DOHH2 (cell line): Measurements from ENCODE around the gene PTAR1.
A peak's percentile ranks its signal among the peaks of the same experiment; 100 is the strongest.

Source experiments
- H3F3A ChIP-seq: fragments of 200-600 bp; sonication (generic), shearing (Covaris generic); 2 replicates; pipeline ENCODE4 v1.6.0; 2016; ENCODE audit warnings: antibody characterized with exemption, mild to moderate bottlenecking; ENCODE audit not compliant: control insufficient read depth, insufficient read depth
- H3K27ac ChIP-seq: fragments of 200-600 bp; sonication (generic); 2 replicates; pipeline ENCODE4 v1.5.1; 2014; ENCODE audit warnings: low read depth, mild to moderate bottlenecking, low read length, moderate library complexity
- H3K27me3 ChIP-seq: fragments of 200-600 bp; sonication (generic); 2 replicates; pipeline ENCODE4 v1.6.1; 2014; ENCODE audit warnings: mild to moderate bottlenecking, low read length, mixed read lengths; ENCODE audit not compliant: control insufficient read depth
- H3K36me3 ChIP-seq: fragments of 200-600 bp; sonication (generic); 2 replicates; pipeline ENCODE4 v1.6.1; 2014; ENCODE audit warnings: mild to moderate bottlenecking, low read length, moderate library complexity, mixed read lengths; ENCODE audit not compliant: control insufficient read depth
- H3K4me1 ChIP-seq: fragments of 200-600 bp; sonication (generic); 2 replicates; pipeline ENCODE4 v1.6.1; 2014; ENCODE audit warnings: mild to moderate bottlenecking, low read length, mixed read lengths; ENCODE audit not compliant: control insufficient read depth
- H3K4me2 ChIP-seq: fragments of 200-600 bp; sonication (generic); 2 replicates; pipeline ENCODE4 v1.6.0; 2014; ENCODE audit warnings: mild to moderate bottlenecking, low read length, moderate library complexity
- H3K4me3 ChIP-seq: fragments of 200-600 bp; sonication (generic); 2 replicates; pipeline ENCODE4 v1.5.1; 2014; ENCODE audit warnings: mild to moderate bottlenecking, low read length, mixed read lengths
- H3K79me2 ChIP-seq: fragments of 200-600 bp; sonication (generic); 2 replicates; pipeline ENCODE4 v1.6.1; 2014; ENCODE audit warnings: mild to moderate bottlenecking, low read length, mixed read lengths; ENCODE audit not compliant: control insufficient read depth
- H3K9me2 ChIP-seq: fragments of 200-600 bp; sonication (generic); replicated peaks from 2 replicates; pipeline ENCODE4 v1.6.1; 2014; ENCODE audit warnings: mild to moderate bottlenecking, low read length, mixed read lengths; ENCODE audit not compliant: control insufficient read depth
- H3K9me3 ChIP-seq: fragments of 200-600 bp; sonication (generic); 2 replicates; pipeline ENCODE4 v1.6.1; 2014; ENCODE audit warnings: antibody characterized with exemption, low read length, mixed read lengths; ENCODE audit not compliant: control insufficient read depth, insufficient read depth
- H4K20me1 ChIP-seq: fragments of 200-600 bp; sonication (generic); 2 replicates; pipeline ENCODE4 v1.6.0; 2014; ENCODE audit warnings: low read depth, mild to moderate bottlenecking, antibody characterized with exemption, low read length, moderate library complexity; ENCODE audit not compliant: control insufficient read depth, insufficient read depth
- EZH2phosphoT487 ChIP-seq: fragments of 200-600 bp; sonication (generic); IDR thresholded peaks from 2 replicates; pipeline ENCODE4 v1.6.1; 2017; ENCODE audit warnings: borderline replicate concordance, mild to moderate bottlenecking, antibody characterized with exemption, low read length, moderate library complexity, mixed read lengths
- TF ChIP-seq, protein P1 (sequence below): fragments of 200-600 bp; sonication (generic); IDR thresholded peaks from one replicate; pipeline ENCODE4 v1.5.1; 2014; ENCODE audit warnings: antibody characterized with exemption, mild to moderate bottlenecking, low read depth, low read length; ENCODE audit not compliant: poor library complexity, severe bottlenecking

Gene PTAR1, protein sequence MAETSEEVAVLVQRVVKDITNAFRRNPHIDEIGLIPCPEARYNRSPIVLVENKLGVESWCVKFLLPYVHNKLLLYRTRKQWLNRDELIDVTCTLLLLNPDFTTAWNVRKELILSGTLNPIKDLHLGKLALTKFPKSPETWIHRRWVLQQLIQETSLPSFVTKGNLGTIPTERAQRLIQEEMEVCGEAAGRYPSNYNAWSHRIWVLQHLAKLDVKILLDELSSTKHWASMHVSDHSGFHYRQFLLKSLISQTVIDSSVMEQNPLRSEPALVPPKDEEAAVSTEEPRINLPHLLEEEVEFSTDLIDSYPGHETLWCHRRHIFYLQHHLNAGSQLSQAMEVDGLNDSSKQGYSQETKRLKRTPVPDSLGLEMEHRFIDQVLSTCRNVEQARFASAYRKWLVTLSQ

DNA sequence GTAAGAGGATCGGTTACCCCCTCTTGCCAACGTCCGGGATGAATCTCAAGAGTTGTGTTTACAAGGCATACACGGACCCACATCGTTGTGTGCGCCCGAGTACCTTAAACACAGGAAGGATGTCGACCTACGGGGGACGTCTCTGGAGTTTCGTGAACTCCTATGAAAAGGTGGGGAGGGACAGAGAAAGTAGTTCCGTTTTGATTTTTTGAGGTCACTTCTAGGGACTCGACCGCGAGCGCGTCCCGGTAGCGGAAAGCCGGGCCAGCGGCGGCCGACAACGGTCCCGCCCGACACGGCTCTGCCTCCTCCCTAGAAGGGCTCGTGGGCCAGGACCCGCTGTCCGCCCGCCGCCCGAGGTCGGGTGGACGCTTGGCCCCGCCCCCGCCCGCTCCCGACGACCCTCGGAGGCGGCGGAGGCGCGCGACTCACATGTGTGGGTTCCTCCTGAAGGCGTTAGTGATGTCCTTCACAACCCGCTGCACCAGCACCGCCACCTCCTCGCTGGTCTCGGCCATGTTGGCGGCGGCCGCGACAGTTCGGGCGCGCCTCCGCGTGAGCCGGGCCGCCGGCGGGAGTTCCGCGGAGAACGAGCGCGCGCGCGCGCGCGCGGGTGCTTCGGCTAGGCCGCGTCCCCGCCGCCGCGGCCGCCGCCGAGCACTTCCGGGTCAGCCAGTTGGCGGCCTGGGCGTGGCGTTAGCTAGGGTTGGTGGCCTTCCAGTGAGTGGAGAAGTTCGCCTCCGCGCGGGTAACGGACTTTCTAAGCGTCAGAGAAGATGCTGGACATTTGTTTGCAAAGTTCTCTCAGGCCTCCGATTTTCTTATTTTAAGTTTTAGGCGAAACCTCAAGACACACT is at the start of gene PTAR1:
PTAR1 (minus strand) TSS at position 591 of the 857 bp plus-strand sequence; CDS start at position 518, 73 bp downstream.
- H3K4me3 ChIP-seq, result peak within 1 kb of the TSS; percentile 83
- no peaks in the 10 kb centered on the region for H3K27me3 ChIP-seq
- no peaks in the 10 kb centered on the region for H4K20me1 ChIP-seq
- peaks cover 2% of the 10 kb centered on the region; the same call in 1 of the 2 replicates for H3F3A ChIP-seq
- peaks cover 12% of the 10 kb centered on the region for H3K4me1 ChIP-seq
- TF ChIP-seq EZH2phosphoT487, result no peak
- TF ChIP-seq, protein P1, sequence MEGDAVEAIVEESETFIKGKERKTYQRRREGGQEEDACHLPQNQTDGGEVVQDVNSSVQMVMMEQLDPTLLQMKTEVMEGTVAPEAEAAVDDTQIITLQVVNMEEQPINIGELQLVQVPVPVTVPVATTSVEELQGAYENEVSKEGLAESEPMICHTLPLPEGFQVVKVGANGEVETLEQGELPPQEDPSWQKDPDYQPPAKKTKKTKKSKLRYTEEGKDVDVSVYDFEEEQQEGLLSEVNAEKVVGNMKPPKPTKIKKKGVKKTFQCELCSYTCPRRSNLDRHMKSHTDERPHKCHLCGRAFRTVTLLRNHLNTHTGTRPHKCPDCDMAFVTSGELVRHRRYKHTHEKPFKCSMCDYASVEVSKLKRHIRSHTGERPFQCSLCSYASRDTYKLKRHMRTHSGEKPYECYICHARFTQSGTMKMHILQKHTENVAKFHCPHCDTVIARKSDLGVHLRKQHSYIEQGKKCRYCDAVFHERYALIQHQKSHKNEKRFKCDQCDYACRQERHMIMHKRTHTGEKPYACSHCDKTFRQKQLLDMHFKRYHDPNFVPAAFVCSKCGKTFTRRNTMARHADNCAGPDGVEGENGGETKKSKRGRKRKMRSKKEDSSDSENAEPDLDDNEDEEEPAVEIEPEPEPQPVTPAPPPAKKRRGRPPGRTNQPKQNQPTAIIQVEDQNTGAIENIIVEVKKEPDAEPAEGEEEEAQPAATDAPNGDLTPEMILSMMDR, result no peak
- no peaks in the 10 kb centered on the region for H3K9me2 ChIP-seq
- H3K4me2 ChIP-seq, result peak within 1 kb of the TSS; percentile 75
- peak within 1 kb of the TSS; percentile 84 for H3K27ac ChIP-seq
- no peaks in the 10 kb centered on the region for H3K9me3 ChIP-seq
- peaks cover 48% of the 10 kb centered on the region for H3K79me2 ChIP-seq
- peaks cover 32% of the 10 kb centered on the region for H3K36me3 ChIP-seq

DNA sequence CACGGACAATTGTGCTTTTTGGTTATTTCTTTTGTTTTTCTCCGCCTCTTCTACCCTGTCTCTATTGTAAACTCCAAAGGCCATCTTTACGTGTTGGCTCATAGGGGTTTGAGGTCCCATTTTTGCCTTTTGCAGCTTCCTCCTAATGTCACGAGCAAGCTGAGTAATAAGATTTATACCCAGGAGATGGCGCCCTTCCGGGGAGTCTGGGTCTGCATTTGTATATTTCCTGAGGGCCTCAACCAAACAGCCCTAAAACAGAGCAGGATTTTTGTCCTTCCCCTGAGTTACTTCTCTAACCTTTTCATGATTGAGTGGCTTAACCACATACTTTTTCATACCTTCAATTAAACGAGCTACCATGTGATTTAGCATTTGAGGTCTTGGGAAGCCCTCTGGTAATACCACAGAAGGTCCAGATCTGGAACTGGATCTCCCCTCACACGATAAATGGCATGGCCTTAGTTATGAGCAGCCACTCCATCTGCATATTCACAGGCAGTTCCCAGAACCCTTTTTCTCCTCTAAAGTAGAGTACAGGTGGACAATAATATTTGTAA is 49.6 kb upstream of the PTAR1 start:
- Histone ChIP-seq H3K4me3 (no peak overlapping the region), H3K27me3 (no peaks in the 10 kb centered on the region), H3K27ac (no peak overlapping the region), H3K9me2 (no peaks in the 10 kb centered on the region), H3K79me2 (no peaks in the 10 kb centered on the region), H3F3A (no peaks in the 10 kb centered on the region), H3K9me3 (no peaks in the 10 kb centered on the region), H3K4me2 (no peak overlapping the region), H3K4me1 (no peaks in the 10 kb centered on the region), H4K20me1 (no peaks in the 10 kb centered on the region), H3K36me3 (no peaks in the 10 kb centered on the region)
- TF ChIP-seq, protein P1, result peak; percentile 48
- TF ChIP-seq EZH2phosphoT487, result no peak

DNA sequence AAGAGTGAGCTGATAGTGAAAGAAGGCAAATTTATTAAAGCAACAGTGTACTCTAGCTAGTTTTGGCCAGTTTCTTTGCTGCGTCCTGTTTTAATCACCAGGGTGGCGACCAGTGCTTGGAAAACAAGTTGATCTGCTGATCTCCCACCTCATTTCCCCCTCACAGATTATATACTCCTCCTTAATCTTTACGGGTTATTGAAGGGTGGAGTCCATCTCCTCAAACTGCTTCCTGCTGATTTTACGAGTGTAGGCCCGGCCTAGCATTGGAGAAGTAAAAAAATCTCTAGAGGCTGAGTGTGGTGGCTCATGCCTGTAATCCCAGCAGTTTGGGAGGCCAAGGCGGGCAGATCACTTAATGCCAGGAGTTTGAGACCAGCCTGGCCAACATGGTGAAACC is 46.8 kb upstream of the PTAR1 start:
- Histone ChIP-seq H3K79me2 (no peaks in the 10 kb centered on the region), H3K36me3 (no peaks in the 10 kb centered on the region), H3K9me2 (no peaks in the 10 kb centered on the region), H3F3A (no peaks in the 10 kb centered on the region), H4K20me1 (no peaks in the 10 kb centered on the region), H3K27me3 (no peaks in the 10 kb centered on the region), H3K4me3 (no peak overlapping the region), H3K4me1 (no peaks in the 10 kb centered on the region), H3K9me3 (no peaks in the 10 kb centered on the region), H3K27ac (no peak overlapping the region), H3K4me2 (no peak overlapping the region)
- TF ChIP-seq EZH2phosphoT487, result no peak
- TF ChIP-seq, protein P1, result no peak
